ENCODE data around the gene PCBD2.

The PCBD2 gene

DNA sequence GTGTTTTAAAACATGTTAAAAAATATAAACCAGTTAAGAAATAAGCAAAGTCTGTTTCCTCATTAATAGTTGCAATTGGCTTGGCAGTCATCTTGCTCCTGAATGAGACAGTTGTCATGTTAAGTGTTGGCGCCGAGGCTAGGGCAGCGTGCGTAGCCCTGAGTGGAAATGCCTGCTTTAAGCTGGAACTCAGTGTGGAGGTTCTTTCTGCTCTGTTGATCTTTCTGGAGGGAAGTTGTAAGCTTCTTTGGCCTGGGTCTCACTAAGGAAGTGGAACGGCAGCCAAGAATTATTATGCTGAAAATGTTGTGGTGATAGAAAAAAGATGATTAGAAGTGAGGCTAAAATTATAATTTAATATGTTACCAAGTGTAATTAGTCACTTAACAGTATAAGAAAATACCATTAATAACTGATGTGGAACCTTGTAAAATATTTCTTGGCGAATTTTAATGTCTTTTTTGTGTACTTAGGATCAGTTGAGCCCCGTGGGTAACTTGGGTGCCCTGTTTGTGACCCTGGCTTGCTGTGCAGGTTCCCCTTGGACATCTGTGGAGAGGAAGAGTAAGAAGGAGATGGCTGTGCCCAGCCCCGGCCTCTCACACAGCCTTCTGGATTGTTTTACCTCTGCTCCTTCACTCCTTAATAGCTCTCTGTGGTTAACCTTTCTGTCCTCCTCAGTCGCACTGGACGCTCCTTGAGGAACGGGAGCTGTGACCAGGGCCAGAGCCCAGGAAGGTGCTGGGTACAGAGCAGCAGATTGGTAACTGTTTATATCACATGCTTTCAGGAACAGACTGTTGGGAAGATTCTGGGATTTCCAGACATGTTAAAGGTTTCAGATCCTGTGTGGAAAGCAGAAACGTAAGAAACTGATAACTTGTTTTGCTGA is 31.0 kb downstream of the PCBD2 start:
- no peak for DNase-seq (ENCODE audit: low read depth, low spot score)
- no peak overlapping the region for H3K4me3 ChIP-seq (ENCODE audit: low read depth, low read length)
- POLR2A ChIA-PET = no interaction called here
- TF ChIP-seq CTCF (IDR thresholded peaks at IDR 0.05; ENCODE audit: insufficient read depth, low read length, missing control alignments) = no peak
- CTCF ChIA-PET = interaction anchor here (1.5 kb wide), 1 partner anchor 10 kb away, joined by 3 read pairs; no protein-coding TSS in a partner anchor

GRCh38 chr5:134937526-134937925 is 32.6 kb downstream of the PCBD2 start:
- POLR2A ChIA-PET = no interaction called here
- H3K4me3 ChIP-seq (ENCODE audit: low read depth, low read length) = no peak overlapping the region
- DNase-seq (ENCODE audit: low read depth, low spot score) = no peak
- TF ChIP-seq CTCF (IDR thresholded peaks at IDR 0.05; ENCODE audit: insufficient read depth, low read length, missing control alignments) = no peak
- CTCF ChIA-PET = no interaction called here

GRCh38 chr5:134938030-134938429 is 33.1 kb downstream of the PCBD2 start:
- ChIA-PET CTCF (no interaction called here), POLR2A (no interaction called here)
- TF ChIP-seq CTCF (IDR thresholded peaks at IDR 0.05; ENCODE audit: insufficient read depth, low read length, missing control alignments) = no peak
- H3K4me3 ChIP-seq (ENCODE audit: low read depth, low read length) = no peak overlapping the region
- no peak for DNase-seq (ENCODE audit: low read depth, low spot score)

- CTCF ChIA-PET = interaction anchor here (0.9 kb wide), 1 partner anchor 35 kb away, joined by 3 read pairs; the partner anchor contains the start of gene PCBD2
Measured at GRCh38 chr5:134939500-134939899, 34.6 kb downstream of the PCBD2 start.

DNA sequence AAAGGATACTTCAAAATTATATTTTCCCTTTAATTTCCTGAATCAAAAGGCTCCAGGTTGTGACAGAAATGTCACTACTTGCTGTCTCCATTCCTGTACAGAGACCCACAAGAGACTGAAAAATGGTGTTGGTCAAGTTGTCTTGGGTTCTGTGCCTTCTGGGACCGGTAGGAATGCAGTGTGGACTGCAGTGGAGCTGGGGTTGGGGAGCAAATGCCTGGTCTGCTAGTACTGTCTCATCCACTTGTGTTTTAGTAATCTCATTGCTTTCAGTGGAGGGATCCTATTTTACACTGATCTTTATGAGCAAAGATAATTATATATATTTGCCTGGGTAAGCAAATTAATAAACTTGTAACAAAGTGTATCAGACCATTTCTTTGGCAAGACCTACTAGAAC is 38.6 kb downstream of the PCBD2 start:
- no peak for DNase-seq (ENCODE audit: low read depth, low spot score)
- POLR2A ChIA-PET = interaction anchor here (0.6 kb wide), 1 partner anchor 782 kb away, joined by 3 read pairs; no protein-coding TSS in a partner anchor
- no peak overlapping the region for H3K4me3 ChIP-seq (ENCODE audit: low read depth, low read length)
- TF ChIP-seq CTCF (IDR thresholded peaks at IDR 0.05; ENCODE audit: insufficient read depth, low read length, missing control alignments) = no peak
- CTCF ChIA-PET = no interaction called here

More at GRCh38 chr5:134939500-134939899, 34.6 kb downstream of the PCBD2 start:
- POLR2A ChIA-PET = interaction anchor here (0.6 kb wide), 1 partner anchor 9 kb away, joined by 4 read pairs; no protein-coding TSS in a partner anchor
- H3K4me3 ChIP-seq (ENCODE audit: low read depth, low read length) = no peak overlapping the region
- DNase-seq (ENCODE audit: low read depth, low spot score) = no peak
- TF ChIP-seq CTCF (IDR thresholded peaks at IDR 0.05; ENCODE audit: insufficient read depth, low read length, missing control alignments) = no peak

DNA sequence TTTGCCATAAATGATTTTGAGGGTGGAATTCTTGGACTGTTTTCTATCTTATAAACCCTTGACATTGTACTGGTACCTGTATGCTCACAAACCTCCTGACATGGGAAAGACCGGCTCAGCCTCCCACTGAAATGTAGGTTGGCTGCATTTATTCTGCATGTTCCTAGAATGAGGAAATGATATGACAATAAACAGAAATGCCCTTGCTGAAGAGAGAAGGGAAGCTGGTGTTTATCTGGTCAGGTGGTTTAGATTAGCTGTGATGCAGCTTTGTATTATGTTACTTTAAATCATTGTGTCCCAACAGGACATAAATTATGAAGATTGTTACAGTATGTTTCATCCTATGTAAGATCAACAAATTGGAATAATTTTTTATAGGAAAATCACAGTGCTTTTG is 39.7 kb downstream of the PCBD2 start:
- no peak for TF ChIP-seq CTCF (IDR thresholded peaks at IDR 0.05; ENCODE audit: insufficient read depth, low read length, missing control alignments)
- CTCF ChIA-PET = interaction anchor here (1.6 kb wide), 1 partner anchor 11 kb away, joined by 4 read pairs; no protein-coding TSS in a partner anchor
- no peak for DNase-seq (ENCODE audit: low read depth, low spot score)
- H3K4me3 ChIP-seq (ENCODE audit: low read depth, low read length) = no peak overlapping the region
- POLR2A ChIA-PET = interaction anchor here (1.4 kb wide), 1 partner anchor 40 kb away, joined by 4 read pairs; the partner anchor contains the start of gene PCBD2
